Esophagus squamous epithelium (tissue), 4 donors: ENCODE measurements around the gene EHD4. TPM values are rescaled to one million over a fixed set of nuclear protein-coding genes. Genes with fewer than 3 reads are reported as not detected.

Source experiments
- small RNA-seq, 4 donors: library from RNA; depleted of rRNA; stranded (forward); fragments of <200 nt; gene quantifications; one replicate each; pipeline ENCODE3, GENCODE V24; 2016
- total RNA-seq, 4 donors: library from RNA; depleted of rRNA; stranded (reverse); fragments of >200 nt; gene quantifications; one replicate each; pipeline ENCODE4 v1.1.0, GENCODE V29; 2016

EHD4 gene
- total RNA-seq, 4 donors from 2014 or later = 25.4 to 45.3 (median 27.8) TPM

Small RNA genes within 50 kb of the gene (small RNA-seq; reads per million reads assigned to genes)
- gene MIR4310 = 0 to 0.09 (median 0) reads per million in 4 donors
- 0 reads per million in 4 donors for gene RNA5SP393

Other genes with a start within 250 kb of the EHD4 start
- 10 to 100 TPM; 18.4 to 37.6 (median 29.8) TPM for gene MAPKBP1, start 198.1 kb downstream of the EHD4 start, total RNA-seq
- gene JMJD7, start 144.5 kb downstream of the EHD4 start, total RNA-seq = 10 to 100 TPM; 20.4 to 36.9 (median 30.5) TPM
- gene PLA2G4B, start 133.7 kb downstream of the EHD4 start, total RNA-seq = 10 to 100 TPM; 26.5 to 58.9 (median 39.7) TPM
- 1 to 10 TPM; 1.9 to 4.4 (median 3.4) TPM for gene SPTBN5, start 78.5 kb downstream of the EHD4 start, total RNA-seq
- 10 to 100 TPM in 1 of 4 donors, 1 to 10 TPM in 3; 1.1 to 89.5 (median 9.2) TPM for gene PLA2G4E, start 48.5 kb upstream of the EHD4 start, total RNA-seq
- gene PLA2G4D, start 122.0 kb upstream of the EHD4 start, total RNA-seq = 1 to 10 TPM in 1 of 4 donors, under 1 TPM in 3; 0.19 to 5.9 (median 0.23) TPM
- 10 to 100 TPM in 3 of 4 donors, 1 to 10 TPM in 1; 7.4 to 28.2 (median 21.2) TPM for gene PLA2G4F, start 184.1 kb upstream of the EHD4 start, total RNA-seq
- 10 to 100 TPM; 24.4 to 57.2 (median 31.9) TPM for gene VPS39, start 235.7 kb upstream of the EHD4 start, total RNA-seq